ENCODE data around the gene HSD17B3. TPM values are rescaled to one million over a fixed set of nuclear protein-coding genes. Genes with fewer than 3 reads are reported as not detected.
"Not testable (repeated sequence)": the region's sequence is repeated elsewhere in the genome, so short reads cannot be mapped to it uniquely, and the experiment has no call there.

The HSD17B3 gene
- polyA plus RNA-seq, 1 donor from 2014 or later: not detected

- no peak overlapping the region for H2AFZ ChIP-seq (ENCODE audit: low read depth, low read length)
- no peaks in the 10 kb centered on the region for H3F3A ChIP-seq (ENCODE audit: insufficient read depth, low read length, poor library complexity, severe bottlenecking)
- no peak overlapping the region for H3K4me3 ChIP-seq (ENCODE audit: low read length)
- no peaks in the 10 kb centered on the region for H3K9me3 ChIP-seq (ENCODE audit: low read length)
- H3K79me2 ChIP-seq (replicated peaks; ENCODE audit: insufficient read depth, low read length): no peaks in the 10 kb centered on the region
- H3K27ac ChIP-seq (ENCODE audit: low read length): no peak overlapping the region
- H3K4me2 ChIP-seq (ENCODE audit: low read length): no peak overlapping the region
- no peaks in the 10 kb centered on the region for H3K36me3 ChIP-seq (ENCODE audit: insufficient read depth, low read length)
- no peaks in the 10 kb centered on the region for H3K9me2 ChIP-seq (ENCODE audit: insufficient read depth, low read length)
- H3K9ac ChIP-seq (ENCODE audit: low read length): no peak overlapping the region
- H3K27me3 ChIP-seq (ENCODE audit: insufficient read depth, low read depth, low read length): no peaks in the 10 kb centered on the region
- H4K20me1 ChIP-seq (ENCODE audit: insufficient read depth): no peaks in the 10 kb centered on the region
- TF ChIP-seq RAD21 (conservative IDR thresholded peaks at IDR 0.05) (no peak), REST (IDR thresholded peaks at IDR 0.05; ENCODE audit: borderline replicate concordance) (no peak), EP300 (conservative IDR thresholded peaks at IDR 0.05; ENCODE audit: poor library complexity, severe bottlenecking) (no peak), CTCF (IDR thresholded peaks at IDR 0.05; ENCODE audit: poor library complexity, severe bottlenecking) (no peak), MXI1 (conservative IDR thresholded peaks at IDR 0.05; ENCODE audit: poor library complexity, severe bottlenecking) (no peak), TAF1 (IDR thresholded peaks at IDR 0.05; ENCODE audit: low read depth) (no peak), SMC3 (conservative IDR thresholded peaks at IDR 0.05; ENCODE audit: poor library complexity) (no peak), POLR2AphosphoS5 (IDR thresholded peaks at IDR 0.05) (no peak), EZH2 (IDR thresholded peaks at IDR 0.05; ENCODE audit: borderline replicate concordance, insufficient read depth, low read length, poor library complexity, severe bottlenecking) (no peak)
These were observed 60.6 kb downstream of the HSD17B3 start for GRCh38 chr9:96241391-96241809.

GRCh38 chr9:96236854-96237550, 65.0 kb downstream of the HSD17B3 start:
- H3K4me2 ChIP-seq (ENCODE audit: low read length): no peak overlapping the region
- no peaks in the 10 kb centered on the region for H3K36me3 ChIP-seq (ENCODE audit: insufficient read depth, low read length)
- no peak overlapping the region for H3K9ac ChIP-seq (ENCODE audit: low read length)
- H2AFZ ChIP-seq (ENCODE audit: low read depth, low read length): no peak overlapping the region
- H3K27ac ChIP-seq (ENCODE audit: low read length): no peak overlapping the region
- no peaks in the 10 kb centered on the region for H3F3A ChIP-seq (ENCODE audit: insufficient read depth, low read length, poor library complexity, severe bottlenecking)
- H3K4me3 ChIP-seq (ENCODE audit: low read length): no peak overlapping the region
- no peaks in the 10 kb centered on the region for H3K79me2 ChIP-seq (replicated peaks; ENCODE audit: insufficient read depth, low read length)
- no peaks in the 10 kb centered on the region for H3K27me3 ChIP-seq (ENCODE audit: insufficient read depth, low read depth, low read length)
- no peaks in the 10 kb centered on the region for H3K9me2 ChIP-seq (ENCODE audit: insufficient read depth, low read length)
- H4K20me1 ChIP-seq (ENCODE audit: insufficient read depth): no peaks in the 10 kb centered on the region
- H3K9me3 ChIP-seq (ENCODE audit: low read length): no peaks in the 10 kb centered on the region
- no peak for TF ChIP-seq MXI1 (conservative IDR thresholded peaks at IDR 0.05; ENCODE audit: poor library complexity, severe bottlenecking)
- no peak for TF ChIP-seq TAF1 (IDR thresholded peaks at IDR 0.05; ENCODE audit: low read depth)
- no peak for TF ChIP-seq SMC3 (conservative IDR thresholded peaks at IDR 0.05; ENCODE audit: poor library complexity)
- no peak for TF ChIP-seq CTCF (IDR thresholded peaks at IDR 0.05; ENCODE audit: poor library complexity, severe bottlenecking)
- no peak for TF ChIP-seq EZH2 (IDR thresholded peaks at IDR 0.05; ENCODE audit: borderline replicate concordance, insufficient read depth, low read length, poor library complexity, severe bottlenecking)
- TF ChIP-seq REST (IDR thresholded peaks at IDR 0.05; ENCODE audit: borderline replicate concordance): no peak
- no peak for TF ChIP-seq POLR2AphosphoS5 (IDR thresholded peaks at IDR 0.05)
- no peak for TF ChIP-seq EP300 (conservative IDR thresholded peaks at IDR 0.05; ENCODE audit: poor library complexity, severe bottlenecking)
- TF ChIP-seq RAD21 (conservative IDR thresholded peaks at IDR 0.05): no peak

DNA sequence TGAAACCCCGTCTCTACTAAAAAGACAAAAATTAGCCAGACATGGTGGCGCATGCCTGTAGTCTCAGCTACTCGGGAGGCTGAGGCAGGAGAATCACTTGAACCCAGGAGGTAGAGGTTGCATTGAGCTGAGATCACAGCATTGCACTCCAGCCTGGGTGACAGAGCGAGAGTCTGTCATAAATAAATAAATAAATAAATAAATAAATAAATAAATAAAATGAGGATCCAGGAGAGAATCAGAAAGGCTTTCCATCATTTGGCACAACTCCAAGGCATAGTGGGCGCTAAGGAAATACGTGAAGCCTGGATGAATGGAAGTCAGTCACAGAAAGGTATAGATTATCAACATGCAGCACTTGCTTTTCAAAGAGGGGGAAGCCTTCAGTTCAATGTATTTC, 65.6 kb downstream of the HSD17B3 start:
- not testable (repeated sequence) for H4K20me1 ChIP-seq (ENCODE audit: insufficient read depth); H2AFZ ChIP-seq (ENCODE audit: low read depth, low read length); H3K36me3 ChIP-seq (ENCODE audit: insufficient read depth, low read length); H3K4me2 ChIP-seq (ENCODE audit: low read length); H3K27me3 ChIP-seq (ENCODE audit: insufficient read depth, low read depth, low read length); H3K27ac ChIP-seq (ENCODE audit: low read length); H3K79me2 ChIP-seq (replicated peaks; ENCODE audit: insufficient read depth, low read length); H3K9ac ChIP-seq (ENCODE audit: low read length); H3K9me3 ChIP-seq (ENCODE audit: low read length); H3F3A ChIP-seq (ENCODE audit: insufficient read depth, low read length, poor library complexity, severe bottlenecking); H3K4me3 ChIP-seq (ENCODE audit: low read length); H3K9me2 ChIP-seq (ENCODE audit: insufficient read depth, low read length)
